Measurements from ENCODE around the gene ZNF823.

Gene ZNF823

DNA sequence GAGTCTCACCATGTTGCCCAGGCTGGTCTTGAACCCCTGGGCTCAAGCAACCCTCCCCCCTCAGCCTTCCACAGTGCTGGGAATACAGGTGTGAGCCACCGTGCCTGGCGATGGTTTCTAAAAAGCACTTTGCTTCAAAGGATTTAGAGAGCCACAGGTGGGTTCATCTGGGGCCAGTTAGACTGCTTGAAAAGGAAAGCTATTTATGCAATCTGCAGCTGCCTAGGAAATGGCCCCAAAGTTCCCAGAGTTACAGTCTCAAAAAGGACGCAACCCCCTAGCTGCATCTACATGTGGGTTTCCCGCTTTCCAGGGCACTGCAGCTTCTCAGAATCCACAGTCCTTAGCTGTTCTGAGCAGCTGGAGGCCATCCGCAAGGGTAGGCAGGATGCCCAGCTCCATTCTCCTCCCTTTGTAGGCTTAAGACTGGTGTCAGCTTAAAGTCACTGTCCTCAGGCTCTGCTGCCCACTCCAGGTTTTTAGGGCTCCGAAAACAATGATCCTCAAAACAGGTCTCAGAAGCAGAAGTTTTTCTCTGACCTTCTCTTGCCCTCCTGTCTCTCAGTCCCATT, 41.4 kb downstream of the ZNF823 start:
- no peak for DNase-seq (ENCODE audit: low spot score)
- in situ Hi-C loops (cut with MboI; ENCODE audit: low sequenced_read_pairs, unreplicated experiment): no loop called here
- TF ChIP-seq, protein P1, sequence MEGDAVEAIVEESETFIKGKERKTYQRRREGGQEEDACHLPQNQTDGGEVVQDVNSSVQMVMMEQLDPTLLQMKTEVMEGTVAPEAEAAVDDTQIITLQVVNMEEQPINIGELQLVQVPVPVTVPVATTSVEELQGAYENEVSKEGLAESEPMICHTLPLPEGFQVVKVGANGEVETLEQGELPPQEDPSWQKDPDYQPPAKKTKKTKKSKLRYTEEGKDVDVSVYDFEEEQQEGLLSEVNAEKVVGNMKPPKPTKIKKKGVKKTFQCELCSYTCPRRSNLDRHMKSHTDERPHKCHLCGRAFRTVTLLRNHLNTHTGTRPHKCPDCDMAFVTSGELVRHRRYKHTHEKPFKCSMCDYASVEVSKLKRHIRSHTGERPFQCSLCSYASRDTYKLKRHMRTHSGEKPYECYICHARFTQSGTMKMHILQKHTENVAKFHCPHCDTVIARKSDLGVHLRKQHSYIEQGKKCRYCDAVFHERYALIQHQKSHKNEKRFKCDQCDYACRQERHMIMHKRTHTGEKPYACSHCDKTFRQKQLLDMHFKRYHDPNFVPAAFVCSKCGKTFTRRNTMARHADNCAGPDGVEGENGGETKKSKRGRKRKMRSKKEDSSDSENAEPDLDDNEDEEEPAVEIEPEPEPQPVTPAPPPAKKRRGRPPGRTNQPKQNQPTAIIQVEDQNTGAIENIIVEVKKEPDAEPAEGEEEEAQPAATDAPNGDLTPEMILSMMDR (IDR thresholded peaks at IDR 0.05; ENCODE audit: borderline replicate concordance, control extremely low read depth, extremely low read depth, insufficient read depth, missing control alignments): no peak

DNA sequence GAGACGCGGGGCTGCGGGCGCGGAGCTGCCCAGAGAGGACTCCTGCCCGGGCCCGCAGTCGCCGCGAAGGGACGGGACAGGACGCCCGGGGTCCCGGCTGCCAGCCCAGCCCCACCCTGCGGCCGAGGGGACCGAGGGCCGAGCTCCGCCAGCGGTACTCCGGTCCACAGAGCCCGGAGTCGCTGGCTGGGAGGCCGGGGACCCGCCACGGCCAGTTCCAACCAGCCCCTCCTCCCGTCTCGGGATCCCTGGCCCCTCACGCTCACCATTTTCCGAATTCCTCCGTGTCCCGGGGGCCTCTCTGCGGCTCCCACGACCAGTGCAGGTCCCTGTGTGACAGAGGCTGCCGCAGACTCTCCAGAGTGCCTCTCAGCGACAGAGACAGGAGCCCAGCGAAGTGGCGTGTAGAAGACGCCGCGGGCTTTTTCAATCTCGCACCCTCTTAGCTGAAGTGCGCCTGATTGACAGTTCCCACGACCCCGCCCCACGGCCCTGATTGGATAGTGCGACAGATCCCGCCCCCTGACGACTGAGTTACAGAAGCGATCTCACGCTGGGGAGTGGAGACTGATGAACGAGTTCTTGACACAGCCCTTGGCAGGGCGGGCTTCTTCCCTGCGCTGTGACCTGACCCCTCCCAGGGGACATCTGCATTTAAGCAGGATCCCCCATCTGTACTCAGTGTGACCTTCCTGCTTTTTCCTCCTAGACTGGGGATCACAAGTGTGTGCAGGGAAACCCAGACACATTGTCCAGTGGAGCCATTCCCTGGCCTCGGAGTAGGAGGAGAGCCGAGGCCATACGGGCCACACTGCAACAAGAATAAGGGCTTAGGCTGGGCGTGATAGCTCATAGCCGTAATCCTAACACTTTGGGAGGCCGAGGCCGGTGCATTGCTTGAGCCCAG, 44.0 kb downstream of the ZNF823 start:
- in situ Hi-C loops (cut with MboI; ENCODE audit: low sequenced_read_pairs, unreplicated experiment): no loop called here
- peak; percentile 94 for DNase-seq (ENCODE audit: low spot score)

GRCh38 chr19:11693505-11694499, 44.9 kb downstream of the ZNF823 start:
- in situ Hi-C loops (cut with MboI; ENCODE audit: low sequenced_read_pairs, unreplicated experiment): no loop called here
- TF ChIP-seq, protein P1 (IDR thresholded peaks at IDR 0.05; ENCODE audit: borderline replicate concordance, control extremely low read depth, extremely low read depth, insufficient read depth, missing control alignments): no peak
- DNase-seq (ENCODE audit: low spot score): no peak

More for the DNA sequence above, 44.0 kb downstream of the ZNF823 start:
- TF ChIP-seq, protein P1 (IDR thresholded peaks at IDR 0.05; ENCODE audit: borderline replicate concordance, control extremely low read depth, extremely low read depth, insufficient read depth, missing control alignments): no peak

GRCh38 chr19:11692127-11692790, 46.5 kb downstream of the ZNF823 start:
- DNase-seq (ENCODE audit: low spot score): no peak
- TF ChIP-seq, protein P1 (IDR thresholded peaks at IDR 0.05; ENCODE audit: borderline replicate concordance, control extremely low read depth, extremely low read depth, insufficient read depth, missing control alignments): no peak
- in situ Hi-C loops (cut with MboI; ENCODE audit: low sequenced_read_pairs, unreplicated experiment): no loop called here

DNA sequence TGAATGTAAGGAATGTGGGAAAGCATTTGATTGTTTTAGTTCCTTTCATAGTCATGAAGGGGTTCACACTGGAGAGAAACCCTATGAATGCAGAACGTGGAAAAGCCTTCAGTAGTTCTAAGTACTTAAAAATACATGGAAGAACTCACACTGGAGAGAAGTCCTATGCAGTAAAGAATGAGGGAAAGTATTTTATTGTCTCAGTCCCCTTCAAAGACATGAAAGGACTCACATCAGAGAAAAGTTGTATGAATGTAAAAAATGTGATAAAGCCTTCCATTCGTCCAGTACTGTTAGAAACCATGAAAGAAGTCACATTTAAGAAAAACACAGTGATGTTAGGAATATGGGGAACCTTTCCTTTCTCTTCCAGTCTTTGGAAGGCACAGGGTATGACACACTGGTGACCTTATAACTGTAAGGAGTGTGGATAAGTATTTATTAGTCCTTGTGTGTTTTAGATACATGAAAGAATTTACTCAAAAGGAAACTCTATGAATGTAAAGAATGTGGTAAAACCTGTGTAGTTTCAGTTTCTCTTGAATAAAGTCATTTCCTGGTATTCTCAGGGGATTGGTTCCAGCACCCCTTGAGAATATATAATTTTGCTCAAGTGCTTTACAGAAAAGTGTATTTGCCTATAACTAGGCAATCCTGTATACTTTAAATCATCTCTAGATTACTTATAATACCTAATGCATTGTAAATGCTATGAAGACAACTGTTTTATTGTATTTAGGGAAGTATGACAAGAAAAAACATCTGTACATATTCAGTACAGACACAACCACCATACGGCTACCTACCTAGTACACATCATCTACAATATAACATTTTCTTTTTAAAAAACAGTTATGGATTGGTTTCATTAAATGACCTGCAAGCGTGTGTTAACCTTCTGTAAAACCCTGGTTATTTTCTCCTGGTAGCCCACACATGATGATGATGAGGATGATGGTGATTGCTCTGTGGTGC, 52.8 kb downstream of the ZNF823 start:
- TF ChIP-seq, protein P1 (IDR thresholded peaks at IDR 0.05; ENCODE audit: borderline replicate concordance, control extremely low read depth, extremely low read depth, insufficient read depth, missing control alignments): no peak
- DNase-seq (ENCODE audit: low spot score): no peak
- in situ Hi-C loops (cut with MboI; ENCODE audit: low sequenced_read_pairs, unreplicated experiment): no loop called here

All from GM13976 (cell line).